ENCODE measurements around the gene GNG14. TPM values are rescaled to one million over a fixed set of nuclear protein-coding genes. Genes with fewer than 3 reads are reported as not detected.

GNG14 gene
- total RNA-seq, 1 experiment from 2014 or later, result not detected

GRCh38 chr19:12733369-12734214 lies 45.8 kb downstream of the GNG14 start:
- H3K36me3 Mint-ChIP-seq (ENCODE audit: insufficient read depth in 1 of 3, low read depth in 3 of 3), result peaks cover 26 to 39% (median 33%) of the 10 kb centered on the region in 3 experiments
- DNase-seq, result no peak
- no peaks in the 10 kb centered on the region for H3K9me3 ChIP-seq (ENCODE audit: control insufficient read depth, low read depth, low read length)
- no peaks in the 10 kb centered on the region for H3K4me1 ChIP-seq (ENCODE audit: insufficient read depth, low read length)
- H4K91ac ChIP-seq (ENCODE audit: insufficient read length, low read depth, low read length), result no peak overlapping the region
- H3K79me1 ChIP-seq (ENCODE audit: insufficient read depth, low read depth, low read length, poor library complexity, severe bottlenecking), result peaks cover 3% of the 10 kb centered on the region
- no peaks in the 10 kb centered on the region; a peak in 1 of 5 replicates for H3K9me3 Mint-ChIP-seq
- no peak overlapping the region for H3K4ac ChIP-seq (ENCODE audit: low read depth, low read length)
- H3K4me3 Mint-ChIP-seq, result peak overlapping the region; percentile 96 to 98
- peak overlapping the region; percentile 92 for H3K4me2 ChIP-seq (ENCODE audit: insufficient read depth, insufficient read length, low read length)
- peaks cover 4% of the 10 kb centered on the region for H3K27me3 Mint-ChIP-seq (ENCODE audit: low read depth)
- H3K23ac ChIP-seq (ENCODE audit: insufficient read length, low read depth, low read length), result no peak overlapping the region
- no peak overlapping the region for H2BK15ac ChIP-seq (ENCODE audit: low read depth, low read length)
- H4K5ac ChIP-seq (ENCODE audit: insufficient read length, low read depth, low read length), result no peak overlapping the region
- no peak overlapping the region for H2BK120ac ChIP-seq (ENCODE audit: low read depth, low read length, poor library complexity, severe bottlenecking)
- H3K27me3 ChIP-seq (ENCODE audit: insufficient read depth, low read length), result no peaks in the 10 kb centered on the region
- no peak overlapping the region for H2AK5ac ChIP-seq (ENCODE audit: insufficient read length, low read length)
- peak overlapping the region; percentile 26 for H3T11ph ChIP-seq (ENCODE audit: low read length)
- no peak overlapping the region for H2BK12ac ChIP-seq (ENCODE audit: insufficient read length, low read depth, low read length)
- H3K56ac ChIP-seq (ENCODE audit: insufficient read length, low read depth, low read length), result no peak overlapping the region
- peak overlapping the region; percentile 94; the same call in 1 of the 2 replicates for H3K14ac ChIP-seq (ENCODE audit: insufficient read depth, low read length)
- no peak overlapping the region for H3K27ac ChIP-seq (ENCODE audit: insufficient read length, low read depth, low read length)
- H2AFZ ChIP-seq (ENCODE audit: low read length), result no peak overlapping the region
- no peaks in the 10 kb centered on the region for H4K20me1 ChIP-seq (ENCODE audit: control insufficient read depth, insufficient read depth, insufficient read length)
- H3K23me2 ChIP-seq (ENCODE audit: insufficient read length, low read depth, low read length, poor library complexity, severe bottlenecking), result peaks cover 12% of the 10 kb centered on the region
- peak overlapping the region; percentile 64 to 95 (median 90); a peak in 6 of 7 replicates for H3K27ac Mint-ChIP-seq
- peaks cover 22% of the 10 kb centered on the region for H3K79me2 ChIP-seq (ENCODE audit: insufficient read depth, low read length)
- H3K18ac ChIP-seq (ENCODE audit: insufficient read length, low read depth, low read length), result no peak overlapping the region
- no peak overlapping the region for H2BK5ac ChIP-seq (ENCODE audit: insufficient read length, low read length)
- no CpG with 5 or more reads among the region's 15 CpGs for WGBS (ENCODE audit: extremely low coverage, insufficient read length, low lambda C conversion rate)
- H2BK20ac ChIP-seq (ENCODE audit: low read depth, low read length, poor library complexity, severe bottlenecking), result no peak overlapping the region
- H4K8ac ChIP-seq (replicated peaks; ENCODE audit: insufficient read length, low read depth, low read length), result no peak overlapping the region
- H3K4me1 Mint-ChIP-seq, result peaks cover 22 to 31% of the 10 kb centered on the region in 2 experiments
- TF ChIP-seq CTCF (conservative IDR thresholded peaks at IDR 0.05), result peak; percentile 56
- H3K9ac ChIP-seq (ENCODE audit: extremely low read depth, insufficient read length, low read length), result peak overlapping the region; percentile 90
